ENCODE data around the gene PLCH2. TPM values are rescaled to one million over a fixed set of nuclear protein-coding genes. Genes with fewer than 3 reads are reported as not detected.
A peak's percentile ranks its signal among the peaks of the same experiment; 100 is the strongest.

PLCH2 gene
- total RNA-seq, 2 experiments from 2014 or later = 2.1 TPM

DNA sequence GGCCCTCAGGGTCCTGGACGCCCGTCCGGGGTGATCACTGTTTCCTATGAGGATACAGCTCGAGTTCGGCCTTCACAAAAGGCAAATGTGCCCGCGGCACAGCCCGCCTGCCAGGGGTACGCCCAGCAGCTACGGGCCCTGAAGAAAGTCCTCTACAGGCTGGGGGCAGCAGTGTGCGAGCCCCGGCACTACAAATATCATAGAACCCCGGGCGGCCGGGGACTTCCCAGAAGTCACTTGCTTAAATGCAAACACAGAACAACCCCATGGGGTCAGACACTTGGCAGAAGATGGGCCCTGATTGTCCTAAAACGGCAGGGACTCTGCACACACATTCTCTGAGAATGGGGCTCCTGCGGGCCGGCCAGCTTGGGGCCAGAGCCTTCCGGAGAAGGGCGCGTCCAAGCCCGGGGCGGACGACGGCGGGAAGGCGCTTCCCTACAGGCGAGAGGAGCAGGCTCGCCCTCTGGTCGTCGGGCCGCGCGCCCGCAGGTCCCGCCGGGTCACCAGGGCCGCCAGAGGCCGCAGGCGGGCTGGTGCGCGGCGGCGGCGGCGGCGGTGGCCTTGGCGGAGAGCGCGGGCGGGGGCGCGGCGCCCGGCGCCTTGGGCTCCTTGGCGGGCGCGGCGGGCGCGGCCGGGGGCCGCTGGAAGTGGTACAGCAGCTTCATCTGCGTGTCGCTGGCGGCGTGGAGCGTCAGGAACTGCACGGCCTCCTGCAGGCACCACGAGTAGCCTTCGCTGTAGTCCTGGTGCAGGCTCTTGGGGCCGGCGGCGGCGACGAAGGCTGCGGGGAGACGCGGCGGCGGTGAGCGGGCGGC is 53.1 kb downstream of the PLCH2 start:
- DNase-seq = peak; percentile 46
- no peaks in the 10 kb centered on the region for H3K9me3 Mint-ChIP-seq
- H3K27me3 Mint-ChIP-seq (ENCODE audit: low read depth) = peaks cover 9% of the 10 kb centered on the region
- H3K27ac Mint-ChIP-seq = no peak overlapping the region
- H3K4me1 Mint-ChIP-seq (ENCODE audit: low read depth) = peaks cover 29% of the 10 kb centered on the region
- CTCF ChIA-PET = interaction anchor here (1.2 kb wide), 1 partner anchor 18 kb away, joined by 4 read pairs; no protein-coding TSS in a partner anchor
- H3K4me3 Mint-ChIP-seq = peak overlapping the region; percentile 60
- no peaks in the 10 kb centered on the region for H3K36me3 Mint-ChIP-seq (ENCODE audit: low read depth)
- intact Hi-C loops (cut with micrococcal nuclease) = loop anchor here (5.0 kb wide), 1 partner anchor 332 kb away; no protein-coding TSS in a partner anchor

DNA sequence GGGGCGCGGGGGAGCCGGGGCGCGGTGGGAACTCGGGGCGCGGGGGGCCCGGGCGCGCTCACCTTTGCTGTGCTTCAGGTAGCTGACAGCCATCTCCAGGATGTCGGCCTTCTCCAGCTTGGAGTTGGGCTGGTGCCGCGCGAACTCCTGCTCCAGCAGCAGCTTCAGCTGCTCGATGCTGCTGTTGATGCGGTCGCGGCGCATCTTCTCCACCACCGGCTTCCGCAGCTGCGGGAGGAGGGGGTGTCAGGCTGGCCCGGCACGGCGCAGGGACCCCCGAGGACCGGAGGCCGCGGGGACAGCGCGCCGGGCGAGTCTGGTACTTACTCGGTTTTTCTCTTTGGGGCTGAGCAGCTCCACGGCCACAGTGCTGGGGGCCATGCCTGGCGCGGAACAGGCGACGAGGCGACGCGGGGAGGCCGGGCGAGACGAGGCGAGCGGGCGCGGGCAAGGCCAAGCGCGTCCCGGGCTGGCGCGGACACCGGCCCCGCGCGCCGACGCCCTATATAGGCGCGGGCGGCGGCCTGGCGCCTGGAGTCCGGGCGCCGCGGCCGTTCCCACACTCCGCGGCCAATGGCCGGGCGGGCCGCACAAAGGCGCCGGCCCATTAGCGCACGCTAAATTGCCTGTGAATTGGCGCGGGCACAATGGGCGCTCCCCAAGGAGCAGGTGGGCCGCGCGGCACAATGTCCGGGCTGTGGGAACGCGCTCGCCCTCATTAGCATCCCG is 53.9 kb downstream of the PLCH2 start, which contains the start of gene HES5:
TSS of gene HES5 (minus strand) at position 480 of the 729 bp plus-strand sequence. CDS start at position 381, 99 bp downstream.
- no peaks in the 10 kb centered on the region for H3K9me3 Mint-ChIP-seq
- DNase-seq = no peak
- no peaks in the 10 kb centered on the region for H3K36me3 Mint-ChIP-seq (ENCODE audit: low read depth)
- no peak within 1 kb of the TSS for H3K27ac Mint-ChIP-seq
- CTCF ChIA-PET = interaction anchor here (0.8 to 1.2 kb wide), 4 partner anchors 10 to 17 kb away, joined by 3 to 4 read pairs (median 3); no protein-coding TSS in a partner anchor
- intact Hi-C loops (cut with micrococcal nuclease) = loop anchor here (5.0 kb wide), 1 partner anchor 333 kb away; no protein-coding TSS in a partner anchor
- H3K27me3 Mint-ChIP-seq (ENCODE audit: low read depth) = peaks cover 9% of the 10 kb centered on the region
- peaks cover 21% of the 10 kb centered on the region for H3K4me1 Mint-ChIP-seq (ENCODE audit: low read depth)
- peak within 1 kb of the TSS; percentile 60 for H3K4me3 Mint-ChIP-seq

DNA sequence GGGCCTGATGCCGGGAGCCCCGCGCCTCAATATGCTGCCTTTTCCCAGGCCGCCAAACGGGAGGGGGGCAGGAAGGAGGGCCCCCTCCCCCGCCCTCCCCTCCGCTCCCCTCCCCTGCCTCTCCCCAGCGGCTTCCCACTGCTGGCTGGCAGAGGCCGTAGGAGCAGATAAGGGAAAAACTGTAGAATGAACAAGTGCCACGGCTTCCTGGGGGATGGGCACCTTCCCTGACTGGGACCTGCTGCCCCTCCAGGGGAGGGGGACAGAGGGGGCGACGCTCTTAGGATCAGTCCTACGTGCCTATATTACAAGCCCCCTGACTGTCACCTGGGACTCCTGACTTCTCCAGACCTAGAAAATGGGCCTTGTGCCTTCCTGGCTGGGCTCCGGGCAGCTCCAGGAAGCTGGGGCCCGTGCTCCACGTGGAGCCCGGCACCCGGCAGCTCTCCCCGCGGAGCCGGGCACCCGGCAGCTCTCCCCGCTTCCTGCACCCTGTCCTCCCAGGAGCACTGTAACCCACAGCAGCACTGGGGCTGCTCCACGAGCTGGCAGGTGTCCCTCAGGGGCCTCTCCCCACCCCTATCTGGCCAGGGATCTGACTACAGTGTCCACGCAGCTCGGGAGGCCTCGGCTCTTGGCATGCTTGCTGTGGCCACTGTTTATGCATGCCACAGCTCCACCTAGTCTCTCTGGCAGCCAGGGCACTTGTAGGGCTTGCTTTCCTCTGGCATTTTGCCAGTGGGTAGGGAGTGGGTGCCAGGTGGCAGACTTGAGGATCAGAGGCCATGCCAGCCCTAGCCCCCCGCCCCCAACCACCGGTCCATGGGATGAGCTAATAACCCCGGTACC is 54.6 kb downstream of the PLCH2 start:
- CTCF ChIA-PET = interaction anchor here (0.8 to 1.1 kb wide), 3 partner anchors 9 to 17 kb away, joined by 3 read pairs; no protein-coding TSS in a partner anchor
- Mint-ChIP-seq H3K27ac (no peak overlapping the region), H3K27me3 (ENCODE audit: low read depth) (peaks cover 9% of the 10 kb centered on the region), H3K36me3 (ENCODE audit: low read depth) (no peaks in the 10 kb centered on the region), H3K4me3 (peak overlapping the region; percentile 36), H3K4me1 (ENCODE audit: low read depth) (peaks cover 16% of the 10 kb centered on the region), H3K9me3 (no peaks in the 10 kb centered on the region)
- no peak for DNase-seq
- intact Hi-C loops (cut with micrococcal nuclease) = no loop called here

DNA sequence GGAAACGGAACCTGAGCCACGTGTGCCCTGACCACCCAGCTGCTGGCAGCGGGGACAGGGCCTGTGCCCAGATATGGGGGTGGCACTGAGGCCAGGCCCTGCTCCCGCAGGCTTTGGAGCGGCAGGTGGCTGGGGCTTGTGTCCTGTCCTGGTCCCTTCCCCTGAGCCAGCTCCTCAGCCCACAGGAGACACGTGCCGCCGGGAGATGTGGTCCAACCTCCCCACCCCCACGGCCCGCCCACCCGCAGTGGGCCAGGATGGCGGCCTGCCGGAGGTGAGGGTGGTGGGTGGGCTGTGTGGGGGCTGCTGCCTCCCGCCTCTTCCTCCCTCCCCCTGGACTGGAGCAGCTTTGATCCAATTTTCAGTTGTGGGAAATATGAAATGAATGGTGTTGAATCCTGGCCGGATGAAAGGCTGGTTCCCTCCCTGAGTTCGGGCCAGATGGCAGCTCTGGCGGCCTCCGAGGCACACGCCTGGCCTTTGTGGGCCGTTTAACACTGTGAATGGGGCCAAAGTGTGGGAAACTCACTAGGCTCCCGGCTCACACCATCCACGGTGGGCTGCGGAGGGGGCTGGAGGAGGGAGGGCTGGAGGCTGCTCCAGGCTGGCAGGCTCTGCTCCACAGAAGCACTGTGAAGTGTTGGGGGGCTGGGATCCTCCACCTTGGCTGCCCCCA is 56.5 kb downstream of the PLCH2 start:
- DNase-seq = no peak
- Mint-ChIP-seq H3K27ac (no peak overlapping the region), H3K27me3 (ENCODE audit: low read depth) (peaks cover 9% of the 10 kb centered on the region), H3K4me3 (no peak overlapping the region), H3K9me3 (no peaks in the 10 kb centered on the region), H3K4me1 (ENCODE audit: low read depth) (peaks cover 11% of the 10 kb centered on the region), H3K36me3 (ENCODE audit: low read depth) (no peaks in the 10 kb centered on the region)
- CTCF ChIA-PET = no interaction called here
- intact Hi-C loops (cut with micrococcal nuclease) = no loop called here

DNA sequence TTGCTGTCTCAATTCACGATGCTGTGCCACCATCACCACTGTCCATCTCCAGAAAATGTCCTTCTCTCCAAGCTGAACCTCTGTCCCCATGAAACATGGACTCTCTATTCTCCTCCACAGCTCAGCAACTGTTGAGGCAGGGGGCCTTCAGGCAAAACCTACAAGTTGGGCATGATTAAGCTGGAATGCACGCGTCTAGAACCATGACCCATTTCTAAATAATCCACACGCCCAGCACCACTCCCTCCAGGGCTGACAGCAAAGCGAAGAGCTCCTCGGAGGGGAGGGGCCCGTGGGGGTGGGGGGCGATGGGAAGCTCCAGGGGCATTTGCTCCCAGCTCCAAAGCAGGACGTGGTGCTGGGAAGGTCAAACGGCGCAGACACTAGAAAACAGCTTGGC is 57.3 kb downstream of the PLCH2 start:
- CTCF ChIA-PET = no interaction called here
- no peaks in the 10 kb centered on the region for H3K9me3 Mint-ChIP-seq
- no peak overlapping the region for H3K27ac Mint-ChIP-seq
- no peak overlapping the region for H3K4me3 Mint-ChIP-seq
- H3K4me1 Mint-ChIP-seq (ENCODE audit: low read depth) = peaks cover 11% of the 10 kb centered on the region
- no peaks in the 10 kb centered on the region for H3K36me3 Mint-ChIP-seq (ENCODE audit: low read depth)
- peaks cover 9% of the 10 kb centered on the region for H3K27me3 Mint-ChIP-seq (ENCODE audit: low read depth)
- intact Hi-C loops (cut with micrococcal nuclease) = no loop called here
- DNase-seq = no peak

DNA sequence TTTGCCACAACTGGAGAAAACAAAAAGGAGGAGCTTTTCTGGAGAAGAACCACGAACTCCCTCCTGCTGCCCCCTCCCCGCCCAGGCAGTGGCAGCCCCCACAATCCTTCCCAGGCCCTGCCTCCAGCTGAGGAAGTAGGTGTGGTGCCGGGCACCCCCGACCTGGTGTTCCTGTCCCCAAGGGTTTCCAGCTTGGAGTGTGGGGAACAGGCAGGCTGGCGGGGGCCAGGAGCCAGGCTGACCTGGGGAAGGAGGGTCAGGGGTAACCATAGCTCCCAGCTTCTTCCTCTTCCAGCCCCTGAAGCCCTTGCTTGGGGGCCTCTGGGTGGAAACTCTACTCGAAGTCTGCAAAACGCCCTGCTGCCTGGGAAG is 58.2 kb downstream of the PLCH2 start:
- H3K36me3 Mint-ChIP-seq (ENCODE audit: low read depth) = no peaks in the 10 kb centered on the region
- CTCF ChIA-PET = interaction anchor here (0.6 to 1.1 kb wide), 2 partner anchors 10 to 19 kb away, joined by 3 read pairs; no protein-coding TSS in a partner anchor
- DNase-seq = no peak
- no peaks in the 10 kb centered on the region for H3K9me3 Mint-ChIP-seq
- H3K27ac Mint-ChIP-seq = no peak overlapping the region
- peaks cover 5% of the 10 kb centered on the region for H3K4me1 Mint-ChIP-seq (ENCODE audit: low read depth)
- peaks cover 9% of the 10 kb centered on the region for H3K27me3 Mint-ChIP-seq (ENCODE audit: low read depth)
- H3K4me3 Mint-ChIP-seq = no peak overlapping the region
- intact Hi-C loops (cut with micrococcal nuclease) = no loop called here

DNA sequence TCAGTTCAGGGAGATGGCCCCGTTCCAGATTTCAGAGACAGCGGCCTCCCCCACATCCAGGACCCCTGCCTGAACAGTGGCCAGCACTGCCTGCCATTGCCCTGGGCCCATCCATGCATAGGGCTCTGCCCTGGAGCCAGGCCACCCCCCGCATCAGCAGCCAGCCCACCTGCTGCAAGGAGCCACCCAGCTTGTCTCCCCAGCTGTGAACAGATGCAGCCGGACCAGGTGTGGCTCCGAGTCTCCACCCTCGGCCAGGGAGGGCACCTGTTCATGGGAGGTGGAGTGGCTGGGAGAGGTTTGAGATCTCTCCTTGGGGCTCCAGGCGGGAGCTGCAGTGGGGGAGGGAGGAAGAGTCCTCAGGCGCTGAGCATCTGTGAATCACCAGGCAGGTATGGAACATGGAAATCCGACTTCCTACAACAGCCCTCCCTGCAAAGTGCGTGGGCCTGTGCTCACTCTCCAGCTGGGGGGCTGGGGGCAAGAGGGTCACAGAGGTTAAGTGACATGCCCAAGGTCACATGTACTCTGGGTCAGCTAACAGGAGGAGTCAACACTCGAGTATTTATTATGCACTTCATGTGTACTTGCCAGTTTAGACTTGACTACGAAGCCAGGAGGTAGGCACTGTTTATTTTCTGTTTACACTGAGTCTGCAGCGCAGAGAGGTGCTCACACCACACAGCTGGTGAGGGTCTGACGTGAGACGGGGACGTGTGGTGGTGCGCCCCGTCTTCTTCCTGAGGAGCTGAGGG is 58.8 kb downstream of the PLCH2 start:
- H3K4me3 Mint-ChIP-seq = no peak overlapping the region
- no peaks in the 10 kb centered on the region for H3K9me3 Mint-ChIP-seq
- CTCF ChIA-PET = interaction anchor here (1.1 kb wide), 1 partner anchor 11 kb away, joined by 3 read pairs; no protein-coding TSS in a partner anchor
- H3K4me1 Mint-ChIP-seq (ENCODE audit: low read depth) = peaks cover 5% of the 10 kb centered on the region
- DNase-seq = no peak
- peaks cover 9% of the 10 kb centered on the region for H3K27me3 Mint-ChIP-seq (ENCODE audit: low read depth)
- H3K27ac Mint-ChIP-seq = no peak overlapping the region
- H3K36me3 Mint-ChIP-seq (ENCODE audit: low read depth) = no peaks in the 10 kb centered on the region
- intact Hi-C loops (cut with micrococcal nuclease) = no loop called here

DNA sequence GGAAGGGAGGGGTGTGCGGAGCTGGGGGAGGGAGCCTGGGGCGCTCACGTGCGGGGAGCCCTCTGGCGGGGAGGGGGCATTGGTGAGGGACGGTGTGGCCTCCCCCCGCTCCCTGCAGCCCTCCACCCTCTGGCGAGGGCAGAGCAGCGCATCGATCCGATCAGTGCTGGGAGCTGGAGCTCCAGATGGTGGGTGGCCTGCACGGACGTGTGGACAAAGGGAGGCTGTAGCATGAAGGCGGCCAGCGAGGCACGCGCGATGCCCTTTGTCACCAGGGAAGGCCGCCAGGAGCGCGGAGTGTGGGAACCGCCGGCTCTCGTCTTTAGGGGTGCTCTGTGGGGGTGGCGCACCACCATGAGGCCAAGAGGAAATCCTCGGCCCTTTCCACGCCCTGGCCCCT is 59.4 kb downstream of the PLCH2 start:
- Mint-ChIP-seq H3K9me3 (no peaks in the 10 kb centered on the region), H3K27me3 (ENCODE audit: low read depth) (peaks cover 9% of the 10 kb centered on the region), H3K4me1 (ENCODE audit: low read depth) (peaks cover 5% of the 10 kb centered on the region), H3K4me3 (no peak overlapping the region), H3K36me3 (ENCODE audit: low read depth) (no peaks in the 10 kb centered on the region), H3K27ac (no peak overlapping the region)
- CTCF ChIA-PET = no interaction called here
- DNase-seq = no peak
- intact Hi-C loops (cut with micrococcal nuclease) = no loop called here

DNA sequence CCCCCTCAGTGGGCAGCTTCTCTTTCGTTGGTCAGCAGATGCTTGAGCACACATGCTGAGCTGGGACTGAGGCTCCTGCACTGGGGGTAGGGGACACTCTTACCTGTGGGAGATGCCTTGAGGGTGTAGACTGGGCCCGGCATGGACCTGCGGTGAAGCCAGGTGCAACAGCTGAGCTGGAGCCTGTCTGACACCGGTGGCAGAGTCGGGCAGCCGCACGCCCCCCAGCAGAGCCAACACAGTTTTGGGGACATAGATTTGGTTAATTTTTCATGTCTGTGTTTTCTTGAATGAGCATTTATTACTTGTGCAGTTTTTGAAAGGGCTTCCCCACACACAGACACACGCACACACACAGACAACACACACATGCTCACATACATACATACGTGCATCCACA is 59.9 kb downstream of the PLCH2 start:
- CTCF ChIA-PET = no interaction called here
- no peak for DNase-seq
- no peak overlapping the region for H3K27ac Mint-ChIP-seq
- no peaks in the 10 kb centered on the region for H3K36me3 Mint-ChIP-seq (ENCODE audit: low read depth)
- peaks cover 7% of the 10 kb centered on the region for H3K27me3 Mint-ChIP-seq (ENCODE audit: low read depth)
- H3K9me3 Mint-ChIP-seq = no peaks in the 10 kb centered on the region
- intact Hi-C loops (cut with micrococcal nuclease) = no loop called here
- no peak overlapping the region for H3K4me3 Mint-ChIP-seq
- H3K4me1 Mint-ChIP-seq (ENCODE audit: low read depth) = peaks cover under 1% of the 10 kb centered on the region

DNA sequence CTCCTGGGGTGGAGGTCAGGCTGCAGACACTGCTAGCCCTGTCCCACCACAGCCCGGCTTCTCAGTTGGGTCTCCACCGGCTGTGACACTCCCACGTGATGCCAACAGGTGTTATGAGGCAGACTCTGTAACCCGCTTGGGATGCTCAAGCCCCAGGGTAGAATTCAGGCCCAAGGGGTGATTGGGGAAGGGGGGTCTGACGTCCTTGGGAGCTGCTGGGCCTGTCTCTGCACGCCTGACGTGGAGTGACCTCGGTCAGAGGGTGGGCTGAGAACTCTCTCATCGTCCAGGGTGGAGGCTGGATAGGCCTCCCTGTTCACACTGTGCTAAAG is 61.7 kb downstream of the PLCH2 start:
- intact Hi-C loops (cut with micrococcal nuclease) = no loop called here
- CTCF ChIA-PET = no interaction called here
- H3K4me1 Mint-ChIP-seq (ENCODE audit: low read depth) = peaks cover 2% of the 10 kb centered on the region
- no peaks in the 10 kb centered on the region for H3K27me3 Mint-ChIP-seq (ENCODE audit: low read depth)
- no peaks in the 10 kb centered on the region for H3K36me3 Mint-ChIP-seq (ENCODE audit: low read depth)
- H3K27ac Mint-ChIP-seq = no peak overlapping the region
- H3K4me3 Mint-ChIP-seq = no peak overlapping the region
- no peaks in the 10 kb centered on the region for H3K9me3 Mint-ChIP-seq
- no peak for DNase-seq

DNA sequence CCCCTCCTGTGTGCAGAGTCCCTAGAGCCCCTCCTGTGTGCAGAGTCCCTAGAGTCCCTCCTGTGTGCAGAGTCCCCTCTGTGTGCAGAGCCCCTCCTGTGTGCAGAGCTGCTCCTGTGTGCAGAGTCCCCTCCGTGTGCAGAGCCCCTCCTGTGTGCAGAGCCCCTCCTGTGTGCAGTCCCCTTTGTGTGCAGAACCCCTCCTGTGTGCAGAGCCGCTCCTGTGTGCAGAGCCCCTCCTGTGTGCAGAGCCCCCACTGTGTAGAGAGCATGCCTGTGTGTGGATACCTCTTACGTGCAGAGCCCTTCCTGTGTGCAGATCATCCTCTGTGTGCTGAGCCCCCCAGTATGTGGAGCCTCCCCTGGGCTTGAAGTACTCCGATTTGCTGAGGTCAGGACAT is 62.3 kb downstream of the PLCH2 start:
- DNase-seq = no peak
- H3K4me1 Mint-ChIP-seq (ENCODE audit: low read depth) = peaks cover 2% of the 10 kb centered on the region
- H3K4me3 Mint-ChIP-seq = no peak overlapping the region
- no peak overlapping the region for H3K27ac Mint-ChIP-seq
- intact Hi-C loops (cut with micrococcal nuclease) = no loop called here
- no peaks in the 10 kb centered on the region for H3K36me3 Mint-ChIP-seq (ENCODE audit: low read depth)
- CTCF ChIA-PET = interaction anchor here (1.9 kb wide), 1 partner anchor 23 kb away, joined by 4 read pairs; no protein-coding TSS in a partner anchor
- H3K27me3 Mint-ChIP-seq (ENCODE audit: low read depth) = no peaks in the 10 kb centered on the region
- H3K9me3 Mint-ChIP-seq = no peaks in the 10 kb centered on the region

All from activated naive CD4-positive, alpha-beta T cell treated with anti-CD3 and anti-CD28 coated beads for 36 hours (primary cell).